Lung (tissue), 12 donors: ENCODE data around the gene SPATA3. TPM values are rescaled to one million over a fixed set of nuclear protein-coding genes. Genes with fewer than 3 reads are reported as not detected.

Experiments
- ATAC-seq: fragments of 200-7000 bp; cut with Tn5 transposase; one replicate; pipeline ENCODE4 v1.9.1; 2020; ENCODE audit warnings: moderate number of reproducible peaks; ENCODE audit not compliant: insufficient read depth, low FRiP score
- DNase-seq, 3 donors: peaks; one replicate each; pipeline ENCODE4 v3.0.0-alpha.2; 2013 to 2017
- H3K27ac ChIP-seq, 2 donors: one replicate each; pipeline ENCODE4 v1.5.1; 2013; ENCODE audit warnings: mild to moderate bottlenecking in 2 of 2, moderate library complexity in 2 of 2, control low read depth in 1 of 2, inconsistent platforms in 1 of 2, low read depth in 1 of 2, low read length in 1 of 2
- H3K27me3 ChIP-seq, 3 donors: one replicate each; pipeline ENCODE4 v1.5.1; 2013; ENCODE audit warnings: low read length in 2 of 3; ENCODE audit not compliant: control insufficient read depth in 3 of 3, insufficient read depth in 3 of 3
- H3K36me3 ChIP-seq, 4 donors: one replicate each; pipeline ENCODE4 v1.5.1; 2013; ENCODE audit warnings: low read length in 4 of 4, mild to moderate bottlenecking in 1 of 4, moderate library complexity in 1 of 4; ENCODE audit not compliant: control insufficient read depth in 4 of 4, insufficient read depth in 4 of 4
- H3K4me1 ChIP-seq, 5 donors: one replicate each; pipeline ENCODE4 v1.5.1; 2013; ENCODE audit warnings: low read length in 5 of 5, mild to moderate bottlenecking in 2 of 5, moderate library complexity in 1 of 5; ENCODE audit not compliant: control insufficient read depth in 5 of 5, insufficient read depth in 5 of 5
- H3K4me3 ChIP-seq: one replicate; pipeline ENCODE4 v1.5.1; 2013; ENCODE audit warnings: mild to moderate bottlenecking, control low read depth, moderate library complexity
- H3K9ac ChIP-seq, 2 donors: one replicate each; pipeline ENCODE4 v1.5.1; 2013; ENCODE audit warnings: low read length in 2 of 2, control low read depth in 1 of 2; ENCODE audit not compliant: insufficient read depth in 1 of 2
- H3K9me3 ChIP-seq, 4 donors: one replicate each; pipeline ENCODE4 v1.5.1; 2013; ENCODE audit warnings: low read length in 3 of 4, mild to moderate bottlenecking in 1 of 4, moderate library complexity in 1 of 4; ENCODE audit not compliant: control insufficient read depth in 4 of 4, insufficient read depth in 3 of 4
- WGBS, 2 donors: extraction: QIAGEN DNeasy Blood & Tissue Kit; methylation state at CpG; one replicate each; pipeline ENCODE4 v1.1.7; 2013; 5-methylcytosine and 5-hydroxymethylcytosine counted together
- polyA plus RNA-seq, 2 donors: library from polyadenylated mRNA; stranded (reverse); fragments of 200-250 nt; gene quantifications; one replicate each; pipeline ENCODE4 v1.2.1, GENCODE V29; 2013
- total RNA-seq, 2 donors: library from RNA; depleted of rRNA in 1 of 2; stranded (reverse); fragments of >200 nt in 1 of 2; gene quantifications; one replicate each; pipeline ENCODE4 v1.2.1, GENCODE V29; 2014 to 2021
- TF ChIP-seq, protein P1 (sequence below): IDR thresholded peaks from 2 replicates; pipeline ENCODE4 v1.5.1; 2012; ENCODE audit warnings: mild to moderate bottlenecking; ENCODE audit errors: control extremely low read depth, extremely low read depth
- donor health status: control.
- donor health status: control.
- donor health status: Bipolar disorder and iron deficiency.
- donor health status: healthy.
- donor health status: DM: yes; HTN: yes; CAD: no.

SPATA3 gene
- total and polyA plus RNA-seq, 4 donors: not detected

DNA sequence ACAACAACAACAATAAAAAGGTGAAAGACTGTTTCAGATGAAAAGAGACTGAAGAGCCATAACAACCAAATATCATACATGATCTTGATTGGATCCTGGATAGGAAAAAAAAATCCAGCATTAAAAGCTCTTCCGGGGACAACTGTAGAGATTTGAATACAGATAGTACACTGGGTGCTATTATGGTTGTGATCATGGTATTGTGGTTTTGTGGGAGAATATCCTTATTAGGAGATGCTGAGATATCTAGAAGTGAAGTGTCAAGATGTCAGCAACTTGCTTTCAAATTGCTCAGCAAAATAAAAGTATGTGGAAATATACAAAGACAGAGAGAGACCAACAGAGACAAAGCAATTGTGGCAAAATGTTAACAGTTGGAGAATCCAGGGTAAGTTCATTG lies 15.5 kb upstream of the SPATA3 start:
- Histone ChIP-seq H3K9me3 (no peaks in the 10 kb centered on the region), H3K9ac (no peak overlapping the region), H3K4me1 (no peaks in the 10 kb centered on the region), H3K36me3 (no peaks in the 10 kb centered on the region), H3K27me3 (no peaks in the 10 kb centered on the region), H3K4me3 (no peak overlapping the region), H3K27ac (no peak overlapping the region)
- 75 to 77% methylated on average over 1 of the region's 1 CpG for WGBS, 2 donors
- ATAC-seq (no peak), DNase-seq (no peak)
- TF ChIP-seq, protein P1, sequence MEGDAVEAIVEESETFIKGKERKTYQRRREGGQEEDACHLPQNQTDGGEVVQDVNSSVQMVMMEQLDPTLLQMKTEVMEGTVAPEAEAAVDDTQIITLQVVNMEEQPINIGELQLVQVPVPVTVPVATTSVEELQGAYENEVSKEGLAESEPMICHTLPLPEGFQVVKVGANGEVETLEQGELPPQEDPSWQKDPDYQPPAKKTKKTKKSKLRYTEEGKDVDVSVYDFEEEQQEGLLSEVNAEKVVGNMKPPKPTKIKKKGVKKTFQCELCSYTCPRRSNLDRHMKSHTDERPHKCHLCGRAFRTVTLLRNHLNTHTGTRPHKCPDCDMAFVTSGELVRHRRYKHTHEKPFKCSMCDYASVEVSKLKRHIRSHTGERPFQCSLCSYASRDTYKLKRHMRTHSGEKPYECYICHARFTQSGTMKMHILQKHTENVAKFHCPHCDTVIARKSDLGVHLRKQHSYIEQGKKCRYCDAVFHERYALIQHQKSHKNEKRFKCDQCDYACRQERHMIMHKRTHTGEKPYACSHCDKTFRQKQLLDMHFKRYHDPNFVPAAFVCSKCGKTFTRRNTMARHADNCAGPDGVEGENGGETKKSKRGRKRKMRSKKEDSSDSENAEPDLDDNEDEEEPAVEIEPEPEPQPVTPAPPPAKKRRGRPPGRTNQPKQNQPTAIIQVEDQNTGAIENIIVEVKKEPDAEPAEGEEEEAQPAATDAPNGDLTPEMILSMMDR: no peak

DNA sequence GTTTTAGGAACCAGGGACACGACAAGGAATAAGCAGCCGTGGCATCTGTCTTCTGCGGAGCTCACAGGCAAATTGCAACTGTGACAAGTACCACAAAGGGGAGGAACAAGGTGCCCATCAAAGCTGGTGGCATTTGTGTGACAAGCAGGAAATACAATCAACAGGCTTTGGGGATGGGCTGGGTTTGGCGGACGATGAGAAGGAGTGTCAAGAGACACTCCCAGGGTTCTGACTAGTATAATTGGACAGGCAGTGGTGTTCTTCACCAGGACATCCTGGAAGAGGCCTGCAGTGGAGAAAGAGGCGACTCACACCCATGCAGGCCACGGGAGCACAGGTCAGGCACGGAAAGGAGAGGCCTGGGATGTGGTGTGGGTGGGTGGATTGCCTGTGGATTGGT lies 14.2 kb upstream of the SPATA3 start:
- TF ChIP-seq, protein P1: no peak
- 85 to 88% methylated on average over 8 of the region's 8 CpGs for WGBS, 2 donors
- no peaks in the 10 kb centered on the region for H3K36me3 ChIP-seq
- no peak overlapping the region for H3K27ac ChIP-seq
- H3K4me3 ChIP-seq: no peak overlapping the region
- peaks cover 0 to 1% (median 0%) of the 10 kb centered on the region in 5 donors for H3K4me1 ChIP-seq
- H3K9ac ChIP-seq: no peak overlapping the region
- ATAC-seq (no peak), DNase-seq (no peak)
- no peaks in the 10 kb centered on the region for H3K9me3 ChIP-seq
- no peaks in the 10 kb centered on the region for H3K27me3 ChIP-seq

DNA sequence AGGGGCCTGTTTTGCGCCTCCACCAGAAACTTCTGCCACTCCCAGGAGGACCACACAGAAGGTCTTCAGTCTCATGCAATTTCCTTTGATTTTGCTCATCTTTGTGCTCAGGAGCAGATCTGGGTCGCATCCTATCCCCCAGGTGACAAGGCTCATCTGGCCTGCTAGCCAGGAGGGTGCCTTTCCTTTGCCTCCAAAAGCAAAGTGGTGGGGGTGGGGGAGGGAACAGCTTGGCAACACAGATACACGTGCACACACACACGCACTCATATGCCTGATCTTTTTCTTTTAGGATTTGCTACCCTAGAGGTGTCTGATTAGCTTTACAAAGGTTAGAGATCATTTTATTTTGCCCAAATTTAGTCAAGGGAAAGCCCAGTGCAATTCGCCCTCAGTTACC lies 13.8 kb upstream of the SPATA3 start:
- Histone ChIP-seq H3K36me3 (no peaks in the 10 kb centered on the region), H3K27me3 (no peaks in the 10 kb centered on the region), H3K9ac (no peak overlapping the region), H3K4me1 (peaks cover 0 to 5% (median 0%) of the 10 kb centered on the region in 5 donors), H3K4me3 (no peak overlapping the region), H3K9me3 (no peaks in the 10 kb centered on the region), H3K27ac (no peak overlapping the region)
- ATAC-seq (no peak), DNase-seq (no peak)
- 92% methylated on average over 5 of the region's 5 CpGs for WGBS, 2 donors
- TF ChIP-seq, protein P1: no peak

DNA sequence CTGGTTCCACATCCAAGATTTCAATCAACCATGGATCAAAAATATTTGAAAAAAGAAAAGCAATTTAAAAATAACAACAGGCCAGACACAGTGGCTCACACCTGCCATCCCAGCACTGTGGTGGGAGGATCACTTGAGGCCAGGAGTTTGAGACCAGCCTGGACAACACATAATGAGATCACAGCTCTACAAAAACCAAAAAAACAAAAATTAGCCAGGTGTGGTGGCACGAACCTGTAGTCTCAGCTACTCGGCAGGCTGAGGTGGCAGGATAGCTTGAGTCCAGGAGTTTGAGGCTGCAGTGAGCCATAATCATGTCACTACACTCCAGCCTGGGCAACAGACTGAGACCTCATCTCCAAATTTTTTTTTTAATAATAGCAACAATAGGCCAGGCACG lies 13.4 kb upstream of the SPATA3 start:
- ATAC-seq: no peak
- no peak for DNase-seq
- Histone ChIP-seq H3K9ac (no peak overlapping the region), H3K4me3 (no peak overlapping the region), H3K4me1 (peaks cover 0 to 6% (median 0%) of the 10 kb centered on the region in 5 donors), H3K9me3 (no peaks in the 10 kb centered on the region), H3K27ac (no peak overlapping the region), H3K27me3 (no peaks in the 10 kb centered on the region), H3K36me3 (no peaks in the 10 kb centered on the region)
- WGBS, 2 donors: 83 to 90% methylated on average over 3 of the region's 3 CpGs
- TF ChIP-seq, protein P1: no peak
